NCI-H69 (cell line): ENCODE measurements around the gene PPP1R1B.

Source experiments
- DNase-seq: peaks from one replicate; lab custom pipeline; 2025; lab: John Stamatoyannopoulos, UW

Gene PPP1R1B

DNA sequence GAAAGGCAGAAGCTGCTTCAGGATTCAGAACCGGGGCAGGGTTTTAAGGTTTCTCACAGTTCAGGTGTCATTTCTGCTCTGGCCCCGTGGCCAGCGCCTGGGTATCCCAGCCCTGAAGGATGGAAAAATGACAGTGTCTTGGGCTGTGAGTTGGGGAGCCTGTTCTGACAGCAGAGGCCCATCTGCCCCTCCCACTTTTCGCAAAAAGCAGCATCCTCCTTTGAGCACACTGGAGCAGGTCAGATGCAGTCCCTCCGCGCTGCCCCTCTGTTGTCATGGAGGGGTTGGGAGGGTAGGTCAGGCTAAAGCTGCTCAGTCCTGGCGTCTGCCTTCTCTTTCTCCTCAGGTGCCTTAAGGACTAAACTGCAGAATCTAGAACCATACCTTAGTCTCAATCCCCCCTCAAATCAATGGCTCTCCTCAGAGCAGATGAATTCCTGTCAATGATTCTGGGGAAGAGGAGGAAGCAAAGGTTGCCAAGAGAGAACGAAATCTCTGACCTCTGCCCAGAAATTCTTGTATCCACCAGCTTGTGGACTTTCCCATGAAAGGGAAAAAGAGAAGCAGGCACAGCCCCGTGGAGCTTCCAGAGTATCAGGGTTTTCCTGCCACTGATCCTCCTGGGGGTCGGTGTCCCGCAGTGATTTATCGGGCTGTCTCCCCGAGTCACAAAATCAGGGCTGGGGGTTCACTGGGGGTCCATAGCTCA lies 26.3 kb upstream of the PPP1R1B start:
- no peak for DNase-seq

DNA sequence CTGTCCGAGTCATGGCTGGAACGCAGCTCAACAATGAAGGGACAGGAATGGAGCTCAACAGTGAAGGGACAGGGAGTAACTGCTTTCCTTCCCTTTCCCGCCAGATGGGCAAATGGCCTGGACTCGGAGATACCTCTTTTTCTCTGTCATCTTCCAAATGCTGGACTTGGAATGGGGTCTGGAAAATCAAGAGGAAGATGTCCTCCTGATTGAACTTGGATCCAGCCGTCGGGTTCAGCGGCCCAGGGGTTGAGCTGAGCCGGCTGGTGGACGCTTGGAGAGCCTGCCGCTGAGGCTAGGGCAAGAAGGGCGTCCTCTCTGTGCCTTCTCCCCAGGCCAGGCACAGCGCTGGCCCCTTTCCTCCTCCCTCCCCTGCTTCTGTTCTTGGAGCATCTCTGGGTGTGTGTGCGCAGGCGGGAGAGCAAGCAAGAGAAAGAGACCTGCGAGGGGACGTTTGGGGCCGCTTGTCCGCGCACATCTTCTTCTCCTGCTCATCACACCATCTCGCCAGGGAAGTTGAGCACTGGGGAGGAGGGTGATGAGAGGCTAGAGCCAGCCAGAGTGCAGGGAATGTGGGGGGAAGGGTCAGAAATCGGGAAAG lies 25.7 kb upstream of the PPP1R1B start:
- no peak for DNase-seq

DNA sequence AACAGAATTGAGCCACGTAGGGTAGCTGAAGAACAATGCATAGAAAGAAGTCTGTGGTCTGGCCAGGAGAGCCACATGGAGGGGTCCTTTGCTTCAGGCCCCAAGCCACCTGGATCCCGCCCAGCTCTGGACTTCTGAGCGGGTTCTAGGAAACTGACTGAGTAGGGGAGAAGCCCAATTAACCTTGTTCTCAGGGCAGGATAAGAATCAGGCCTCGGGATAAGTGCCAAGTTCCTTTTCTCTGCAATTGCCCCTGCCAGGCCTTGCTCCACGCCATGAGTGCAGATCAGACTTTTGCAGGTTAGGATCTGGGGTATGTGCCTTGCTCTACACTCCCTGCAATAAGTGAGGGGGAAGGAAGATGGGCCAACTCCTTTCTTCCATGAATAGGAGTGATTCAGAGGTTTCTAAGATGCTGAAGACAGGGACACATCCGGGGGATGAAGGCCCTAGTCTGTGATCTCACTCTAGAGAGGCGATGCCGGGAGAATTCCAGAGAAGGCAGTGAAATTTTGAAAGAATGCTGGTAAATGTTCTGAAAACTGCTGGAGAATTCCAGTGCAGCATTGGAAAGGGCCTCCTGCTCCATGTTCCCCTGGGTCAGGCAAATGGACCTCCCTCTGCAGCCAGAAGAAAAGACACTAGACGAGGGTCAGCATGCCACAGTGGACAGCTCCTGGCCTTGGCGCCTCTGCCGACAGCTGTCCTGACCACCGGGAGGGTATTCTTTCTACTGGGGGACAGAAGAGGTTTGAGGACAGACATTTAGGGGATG lies 24.8 kb upstream of the PPP1R1B start:
- no peak for DNase-seq

DNA sequence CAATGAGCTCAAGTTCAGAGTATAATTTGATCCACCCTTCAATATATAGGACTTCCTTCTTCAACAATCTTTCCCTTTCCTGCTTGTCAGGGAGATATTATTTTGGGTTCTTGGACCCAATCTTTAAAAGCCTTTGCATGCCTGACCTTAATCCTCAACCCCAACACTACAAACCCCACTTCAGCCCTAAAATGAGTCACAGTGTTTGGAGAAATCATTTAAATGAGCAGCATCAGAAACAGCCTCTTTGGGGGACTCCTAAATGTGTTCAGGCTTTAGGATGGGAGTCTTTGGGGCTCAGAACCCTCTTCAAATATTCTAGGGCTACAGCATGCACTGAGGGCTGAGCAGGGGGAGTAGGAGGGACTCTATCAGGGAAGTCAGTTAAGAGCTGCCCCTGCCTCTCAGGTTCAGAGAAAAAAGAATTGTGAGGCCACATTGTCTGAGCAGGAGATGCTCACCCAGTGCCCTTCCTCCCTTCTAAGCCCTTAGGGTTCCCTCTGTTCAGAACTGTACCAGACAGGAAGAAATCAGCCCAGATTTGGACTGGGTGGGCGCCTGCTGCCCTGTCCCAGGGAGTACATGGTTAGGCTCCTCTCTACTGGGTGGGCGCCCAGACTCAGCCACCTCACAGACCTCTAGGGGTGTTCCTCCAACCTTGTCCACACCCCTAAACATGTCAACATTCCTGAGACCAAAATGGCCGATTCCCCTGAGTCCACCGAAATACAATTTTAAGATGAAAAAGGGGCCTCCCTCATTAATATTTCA lies 24.0 kb upstream of the PPP1R1B start:
- DNase-seq = no peak

DNA sequence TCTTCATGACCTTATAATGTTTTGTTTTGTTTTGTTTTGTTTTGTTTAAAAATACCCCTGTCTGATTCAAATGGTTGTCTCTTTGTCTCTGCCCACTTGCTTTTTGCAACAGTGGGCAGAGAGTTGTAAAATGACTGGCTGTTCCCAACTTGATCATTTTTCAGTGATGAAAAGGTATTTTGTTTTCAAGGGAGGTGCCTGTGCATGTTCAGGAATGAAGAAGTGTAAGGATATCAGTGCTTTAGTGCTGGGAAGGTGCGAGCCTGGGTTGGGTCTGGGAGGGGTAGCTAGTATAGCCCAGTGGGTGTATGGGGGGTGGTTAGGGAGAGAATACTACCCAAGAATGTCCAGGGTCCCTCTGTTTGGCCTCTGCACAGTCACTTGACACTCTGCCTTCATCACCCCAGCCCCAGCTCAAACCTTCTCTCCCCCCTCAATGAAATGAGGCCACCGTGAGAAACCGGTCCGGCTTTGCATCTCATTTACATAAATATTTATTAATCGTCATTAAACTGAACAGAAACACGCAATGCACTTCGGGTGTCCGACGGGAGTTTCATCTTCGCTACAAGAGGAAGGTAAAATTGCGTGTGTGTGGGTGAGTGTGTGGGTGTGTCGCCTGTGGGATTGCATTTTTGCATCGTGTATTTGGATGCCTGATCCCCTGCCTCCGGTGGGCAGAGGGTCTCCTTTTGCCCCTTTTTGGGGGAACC lies 23.3 kb upstream of the PPP1R1B start:
- no peak for DNase-seq

DNA sequence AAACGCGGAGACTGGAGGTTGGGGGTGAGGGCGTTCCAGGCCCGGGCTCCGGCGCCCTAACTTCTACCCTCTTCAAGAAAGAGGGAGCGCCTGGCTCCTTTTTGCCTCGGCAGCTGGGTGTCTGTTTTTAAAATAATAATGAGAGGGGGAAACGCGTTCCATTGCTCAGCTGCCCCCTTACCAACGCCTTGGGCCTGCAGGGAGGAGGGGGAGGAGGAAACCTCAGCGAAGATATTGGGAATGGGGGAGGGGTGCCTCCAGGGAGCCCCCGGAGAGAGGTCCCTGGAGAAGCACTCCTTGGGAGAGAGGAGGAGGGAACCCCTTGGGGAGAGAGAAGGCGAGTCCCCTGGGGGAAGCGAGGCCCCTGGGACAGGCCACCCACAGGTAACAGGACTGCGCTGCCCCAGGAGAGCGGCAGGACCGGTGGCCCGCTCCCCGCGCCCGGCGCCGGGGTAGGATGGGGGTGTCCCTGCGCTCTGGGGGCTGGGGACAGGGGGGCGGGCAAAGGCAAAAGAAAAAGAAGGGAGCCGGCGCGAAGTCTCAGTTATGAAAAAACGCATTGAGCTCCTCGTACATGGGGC lies 21.8 kb upstream of the PPP1R1B start:
- no peak for DNase-seq

DNA sequence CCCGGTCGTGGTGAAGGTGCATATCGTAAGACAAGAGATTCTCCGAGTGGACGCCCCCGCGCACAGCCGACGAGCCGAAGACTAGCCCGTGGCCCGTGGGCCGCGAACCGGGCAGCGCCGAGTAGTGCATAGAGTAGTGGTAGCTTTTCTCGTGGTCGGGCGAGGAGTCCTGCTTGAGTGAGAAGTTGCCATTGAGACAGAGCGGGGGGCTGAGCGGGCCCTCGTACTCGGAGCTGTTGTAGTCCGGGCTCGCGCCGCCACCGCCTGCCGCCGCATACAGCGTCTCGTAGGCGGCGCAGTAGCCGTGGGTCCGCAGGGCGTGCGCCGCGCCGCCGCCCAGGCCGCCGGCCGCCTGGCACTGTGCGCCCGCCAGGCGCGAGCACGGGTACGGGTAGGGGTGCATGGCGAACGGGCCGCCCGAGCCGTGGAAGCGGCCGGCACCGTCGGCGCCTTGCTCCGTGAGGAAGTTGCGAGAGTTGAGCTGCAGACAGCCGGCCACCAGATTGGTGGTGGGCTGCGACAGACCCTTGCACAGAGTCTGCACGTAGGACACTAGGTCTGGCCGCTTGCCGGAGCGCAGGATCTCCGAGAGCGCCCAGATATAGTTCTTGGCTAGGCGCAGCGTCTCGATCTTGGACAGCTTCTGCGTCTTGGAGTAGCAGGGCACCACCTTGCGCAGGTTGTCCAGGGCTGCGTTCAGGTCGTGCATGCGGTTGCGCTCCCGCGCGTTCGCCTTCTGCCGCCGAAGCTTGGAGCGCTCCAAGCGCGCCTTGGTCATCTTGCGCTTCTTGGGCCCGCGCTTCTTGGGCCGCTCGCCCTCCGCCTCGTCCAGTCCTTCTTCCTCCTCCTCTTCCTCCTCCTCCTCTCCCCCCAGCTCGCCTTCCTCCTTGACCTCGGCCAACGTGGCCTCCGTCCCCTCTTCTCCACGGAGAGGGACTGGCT lies 21.0 kb upstream of the PPP1R1B start:
- peak; percentile 43 for DNase-seq

DNA sequence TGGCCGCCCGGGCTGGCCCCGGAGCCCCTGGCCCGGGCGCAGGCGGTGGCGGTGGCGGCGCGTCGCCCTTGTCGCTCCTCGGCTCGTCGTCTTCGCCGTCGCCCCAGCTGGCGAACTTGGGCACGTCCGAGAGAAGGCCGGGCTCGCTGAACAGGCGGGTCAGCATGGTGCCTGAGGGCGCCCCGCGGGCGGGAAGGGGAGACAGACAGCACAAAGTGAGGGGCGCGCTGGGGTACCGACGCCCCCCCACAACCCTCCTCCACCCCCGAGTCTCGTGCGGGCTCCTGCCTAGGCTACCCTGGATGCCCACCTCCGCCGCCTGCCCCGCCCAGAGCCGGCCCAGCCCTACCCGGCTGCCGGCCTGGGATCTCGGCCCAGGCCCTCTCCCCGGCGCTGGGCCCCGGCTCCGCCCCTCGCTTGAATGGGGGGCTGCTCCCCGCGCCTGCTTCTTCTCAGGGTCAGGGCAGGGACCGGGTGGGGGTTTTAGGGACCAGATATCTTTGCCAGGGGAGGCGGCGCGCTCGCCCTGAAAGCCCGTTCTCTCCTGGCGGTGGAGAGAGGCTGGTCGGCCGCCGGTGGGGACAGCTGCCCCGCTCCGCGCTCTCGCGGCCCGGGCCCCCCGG lies 20.2 kb upstream of the PPP1R1B start:
- peak; percentile 46 for DNase-seq

DNA sequence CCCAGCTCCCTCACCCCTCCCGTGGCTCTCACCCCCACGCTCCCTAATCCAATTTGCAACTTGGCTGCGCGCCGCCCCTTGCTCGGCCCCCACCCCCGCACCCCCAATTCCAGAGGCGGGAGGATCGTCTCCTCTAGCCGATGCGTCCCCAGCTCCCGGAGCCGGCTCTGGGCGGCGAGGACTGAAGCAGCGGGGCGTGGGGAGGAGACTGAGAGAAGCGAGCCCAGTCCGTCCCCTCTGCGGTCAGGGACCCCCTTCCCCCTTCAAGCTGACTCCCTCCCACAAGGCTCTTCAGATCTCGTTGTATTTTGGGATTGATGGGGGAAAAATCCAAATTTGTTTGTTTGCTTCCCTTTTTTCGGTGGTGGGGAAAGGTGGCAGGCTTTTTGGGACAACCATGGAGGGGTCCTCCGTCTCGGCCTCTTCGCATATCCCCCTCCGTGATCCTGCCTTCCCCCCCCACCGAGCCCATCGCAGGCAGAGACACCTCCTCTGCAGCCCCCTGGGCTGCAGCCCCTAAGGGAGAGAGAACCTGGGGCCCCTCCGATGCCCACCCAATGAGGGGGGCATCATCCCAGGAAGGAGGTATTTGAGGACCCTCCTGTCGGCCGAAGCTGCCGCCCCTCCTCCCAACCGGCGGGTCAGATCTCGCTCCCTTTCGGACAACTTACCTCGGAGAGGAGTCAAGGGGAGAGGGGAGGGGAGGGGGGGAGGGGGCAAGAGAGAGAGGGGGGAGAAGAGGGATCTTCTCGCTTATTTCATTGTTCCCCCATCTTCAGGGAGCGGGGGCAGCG lies 19.5 kb upstream of the PPP1R1B start:
- peak; percentile 41 for DNase-seq

DNA sequence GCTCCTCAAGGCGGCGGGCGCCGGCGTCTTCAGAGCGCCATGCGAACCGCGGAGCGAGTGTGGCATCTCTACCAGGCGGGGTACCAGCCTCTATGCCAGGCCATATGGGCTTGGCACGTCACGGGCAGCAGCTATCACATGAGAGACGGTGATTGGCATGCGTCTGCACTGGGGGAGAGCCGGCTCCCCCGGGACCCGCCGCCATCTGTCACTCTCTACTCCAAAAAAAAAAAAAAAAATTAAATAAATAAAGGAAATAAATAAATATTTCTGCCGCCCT lies 19.0 kb upstream of the PPP1R1B start, which contains the start of gene NEUROD2:
Gene NEUROD2, minus strand, starts transcription at position 70 of the 280 bp plus-strand sequence. CDS start 1,321 bp downstream, outside the sequence.
- DNase-seq = peak; percentile 83

DNA sequence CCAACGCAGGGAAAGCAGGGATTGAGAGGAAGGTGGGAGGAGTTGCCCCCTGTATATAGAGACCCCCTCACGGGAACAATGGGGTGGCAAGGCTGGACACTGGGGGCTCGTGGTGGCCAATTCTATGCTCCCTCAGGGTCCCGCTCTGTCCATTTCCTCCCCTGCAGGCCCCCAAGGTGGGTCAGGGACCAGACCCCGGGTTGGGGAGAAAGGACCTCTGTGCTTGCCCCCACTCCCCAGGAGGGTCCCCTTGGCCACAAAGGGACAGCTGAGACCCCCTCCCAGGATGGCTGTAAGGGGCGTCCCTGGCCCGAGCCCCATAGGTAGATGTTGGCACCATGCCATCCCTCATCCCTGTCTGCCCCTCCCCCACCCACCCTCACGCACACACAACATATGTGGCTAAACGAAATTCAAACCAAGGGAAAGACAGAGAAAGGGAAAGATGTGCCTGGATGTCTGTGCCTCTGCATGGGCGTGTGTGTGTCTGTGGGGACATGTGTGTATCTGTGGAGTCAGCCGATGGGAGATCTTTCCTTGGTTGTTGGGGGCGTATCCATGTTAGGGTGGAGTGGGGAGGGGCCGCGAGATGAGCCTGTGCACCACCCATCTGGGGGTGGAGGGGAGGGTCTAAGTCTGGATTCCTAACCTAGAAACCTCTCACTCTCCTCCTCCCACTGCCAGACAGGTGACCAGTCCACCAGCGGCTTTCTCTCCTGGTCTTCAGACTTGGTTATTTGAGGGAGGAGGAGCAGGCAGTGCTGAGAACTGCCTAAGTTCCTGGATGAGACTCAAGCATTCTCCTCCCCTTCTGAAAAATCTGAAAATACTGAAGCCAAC lies 18.4 kb upstream of the PPP1R1B start:
- peak; percentile 67 for DNase-seq

DNA sequence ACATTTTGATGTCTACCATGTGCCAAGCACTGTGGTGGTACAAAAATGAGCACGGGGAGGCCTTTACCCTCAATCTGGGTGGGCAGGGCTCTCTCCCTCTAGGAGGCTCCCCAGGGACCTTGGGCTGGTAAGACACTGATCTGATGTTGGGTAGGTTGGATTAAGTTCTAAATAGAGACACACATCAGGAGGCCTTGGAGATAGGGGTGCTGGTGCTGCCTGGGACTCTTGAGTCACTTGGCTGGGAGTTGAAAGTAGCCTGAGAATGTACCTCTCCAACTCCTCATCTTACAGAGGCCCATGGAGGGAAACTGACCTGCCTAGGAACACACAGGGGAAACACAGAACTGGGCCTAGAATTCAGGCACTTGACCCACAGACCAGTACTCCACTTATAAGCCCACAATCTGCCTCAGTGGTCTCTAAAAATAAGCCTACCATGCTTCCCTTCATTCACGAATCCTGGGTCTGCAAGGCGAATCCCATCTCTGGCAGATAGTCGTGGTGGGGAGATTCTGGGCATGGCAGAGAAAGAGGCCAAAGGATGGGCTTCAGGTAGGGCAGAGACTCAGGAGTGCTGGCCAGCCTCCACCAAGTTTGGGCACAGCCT lies 17.2 kb upstream of the PPP1R1B start:
- DNase-seq = no peak

DNA sequence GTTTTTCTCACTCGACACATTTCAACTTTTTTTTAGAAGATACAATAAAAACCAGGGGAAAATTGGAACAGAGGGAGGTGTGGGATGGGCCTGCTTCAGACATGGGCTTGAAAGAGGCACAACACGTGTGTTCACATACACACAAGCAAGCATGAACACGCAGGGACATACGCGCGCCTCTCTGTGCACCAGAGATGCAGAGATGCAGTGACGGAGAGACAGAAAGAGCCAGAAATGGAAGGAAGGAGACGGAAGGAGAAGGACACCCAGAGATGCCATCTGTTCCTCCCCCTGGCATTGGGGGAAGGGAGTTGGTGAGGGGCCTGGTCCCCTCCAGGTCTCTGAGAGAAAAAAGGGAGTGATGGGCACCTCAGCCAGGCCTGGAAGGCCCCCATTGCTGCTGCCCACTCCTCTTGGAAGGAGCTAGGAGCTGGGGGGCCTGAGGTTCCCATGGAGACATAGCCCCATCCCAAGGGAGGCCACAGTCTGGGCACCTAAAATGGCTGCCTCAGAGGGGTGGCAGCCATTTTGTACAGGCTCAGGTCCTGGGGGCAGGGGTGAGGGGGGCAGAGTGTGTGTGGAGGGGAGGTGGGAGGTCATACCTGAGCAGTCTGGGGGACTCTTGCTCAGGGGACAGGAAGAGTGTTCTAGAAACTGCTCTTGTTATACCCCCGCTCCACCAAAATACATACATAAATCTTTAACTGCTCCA lies 15.2 kb upstream of the PPP1R1B start:
- DNase-seq = peak; percentile 15

DNA sequence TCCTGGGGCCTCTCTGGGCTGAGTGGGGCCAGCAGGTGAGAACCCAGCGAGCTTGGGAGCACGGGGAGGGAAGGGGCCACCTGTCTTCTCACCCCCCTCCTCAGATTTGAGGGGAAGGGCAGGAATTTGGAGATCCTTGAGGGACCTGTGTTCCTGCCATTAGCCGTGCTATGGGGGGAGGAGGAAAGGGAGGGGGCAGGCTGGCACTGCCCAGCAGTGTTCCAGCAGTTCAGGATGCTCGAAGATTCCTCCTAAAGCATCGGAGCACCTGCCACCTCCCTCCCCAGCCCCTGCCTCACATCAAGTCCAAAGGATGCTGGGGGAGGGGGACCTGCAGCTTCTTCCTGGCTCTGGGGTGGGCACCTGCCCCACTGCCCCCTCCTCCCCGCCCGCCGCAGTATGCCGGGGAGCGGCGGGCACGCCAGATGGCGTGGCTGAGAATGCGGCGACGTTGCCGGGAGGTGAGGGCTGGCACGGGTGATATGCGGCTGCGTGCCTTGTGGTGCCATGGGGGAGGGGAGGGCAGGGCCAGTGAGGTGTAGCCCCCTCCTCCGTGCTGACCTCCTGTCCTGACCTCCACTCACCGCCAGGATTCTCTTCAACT lies 14.4 kb upstream of the PPP1R1B start:
- peak; percentile 79 for DNase-seq

DNA sequence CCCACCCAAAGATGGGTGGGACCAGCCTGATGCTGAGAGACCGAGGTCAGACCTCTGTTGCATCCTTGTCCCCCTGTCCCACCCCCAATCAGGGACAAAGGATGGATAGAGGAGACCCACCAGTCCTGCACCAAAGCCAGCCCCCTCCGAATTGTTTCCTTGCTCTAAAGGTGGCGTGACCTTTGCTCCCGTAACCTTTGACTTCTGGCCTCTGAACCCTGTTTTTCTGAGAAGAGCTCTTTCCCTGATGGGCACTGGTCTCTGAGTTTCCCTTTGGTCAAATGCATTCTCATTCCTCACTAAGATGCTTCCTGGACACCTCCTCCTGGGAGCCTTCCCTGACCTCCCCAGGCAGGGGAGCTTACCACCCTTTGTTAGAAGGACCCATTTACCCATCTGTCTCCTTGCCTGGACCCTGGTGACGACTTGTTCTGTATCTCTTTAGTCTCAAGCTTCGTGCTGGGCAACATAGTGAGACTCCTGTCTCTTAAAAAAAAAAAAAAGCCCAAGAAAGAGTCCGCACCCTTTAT lies 13.8 kb upstream of the PPP1R1B start:
- no peak for DNase-seq

DNA sequence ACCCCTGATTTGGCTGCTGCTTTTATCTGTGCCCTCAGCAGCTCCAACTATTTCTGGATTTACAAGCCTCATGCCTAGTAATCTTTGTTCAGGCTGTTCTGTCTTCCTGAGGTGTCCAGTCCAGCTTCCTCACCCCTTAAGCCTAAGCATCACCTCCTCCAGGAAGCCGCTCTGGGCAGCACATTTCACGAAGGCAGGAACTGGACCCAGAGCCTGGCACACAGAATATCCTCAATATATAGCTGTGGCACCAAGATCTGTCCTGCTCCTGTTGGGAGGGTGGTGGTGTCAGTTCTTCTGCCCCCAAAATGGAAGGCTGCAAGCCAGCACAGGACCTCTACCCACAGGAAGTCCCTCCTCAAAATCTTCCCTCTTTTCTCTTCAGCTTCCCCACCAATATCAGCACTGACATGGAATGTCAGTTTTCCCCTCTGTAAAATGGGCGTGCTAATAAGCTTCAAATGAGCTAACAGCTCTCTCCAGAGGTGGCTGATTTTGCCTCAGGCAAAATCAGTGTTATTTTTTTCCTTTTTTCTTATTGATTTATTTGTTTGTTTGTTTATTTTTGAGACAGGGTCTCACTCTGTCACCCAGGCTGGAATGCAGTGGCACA lies 12.1 kb upstream of the PPP1R1B start:
- DNase-seq = no peak
